Measurements from ENCODE around the gene KIF17.

- TF ChIP-seq POLR2A (IDR thresholded peaks at IDR 0.05) (no peak), CTCF (IDR thresholded peaks at IDR 0.05) (no peak)
Measured at GRCh38 chr1:20698195-20698910, 19.5 kb downstream of the KIF17 start.
